HG03354 (cell line): ENCODE results near the gene OR11A1.

Experiments used
- ATAC-seq: cut with Tn5 transposase; IDR thresholded peaks from one replicate; pipeline ENCODE4 v1.9.1; 2021; ENCODE audit warnings: mild to moderate bottlenecking; ENCODE audit not compliant: unreplicated experiment, poor library complexity, severe bottlenecking

OR11A1 gene

DNA sequence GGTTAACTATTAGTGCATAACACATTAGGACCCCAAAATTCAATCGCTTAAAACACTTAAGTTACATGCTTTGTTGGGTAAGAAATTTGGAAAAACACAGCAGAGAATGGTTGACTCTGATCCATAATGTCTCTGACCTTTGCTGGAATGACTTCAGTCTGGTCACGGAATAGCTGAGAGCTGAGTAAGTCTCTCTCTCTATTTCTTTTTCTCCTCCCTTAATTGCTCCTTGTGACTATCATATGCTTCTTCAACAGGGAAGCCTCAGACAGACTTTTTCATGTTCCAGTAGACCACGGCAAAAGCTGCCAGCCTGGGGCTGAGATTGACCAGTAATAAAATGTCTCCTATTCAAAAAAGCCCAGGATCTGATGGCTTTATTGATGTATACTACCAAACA is 37.4 kb downstream of the OR11A1 start:
- ATAC-seq, result no peak

DNA sequence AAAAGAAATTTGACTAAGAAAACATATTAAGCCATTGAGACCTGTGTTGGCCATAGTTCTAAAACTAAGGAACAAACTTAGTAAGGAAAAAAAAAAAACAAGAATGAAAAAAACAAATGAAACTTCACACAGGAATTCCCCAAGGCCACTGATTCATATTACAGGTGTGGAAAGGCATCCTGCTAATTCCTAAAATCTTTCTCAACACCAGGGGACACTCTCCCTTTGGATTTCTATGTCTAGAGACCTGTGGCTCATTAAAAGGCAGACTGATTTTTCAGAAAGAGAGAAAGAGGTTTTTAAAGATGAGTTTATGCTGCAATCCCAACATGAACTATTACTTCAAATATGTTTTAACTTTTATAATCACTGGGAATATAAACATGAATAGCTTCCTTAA is 42.3 kb downstream of the OR11A1 start, which contains the start of gene OR12D1:
Gene OR12D1 (plus strand): TSS at position 341 of the 400 bp plus-strand sequence.
- no peak for ATAC-seq

DNA sequence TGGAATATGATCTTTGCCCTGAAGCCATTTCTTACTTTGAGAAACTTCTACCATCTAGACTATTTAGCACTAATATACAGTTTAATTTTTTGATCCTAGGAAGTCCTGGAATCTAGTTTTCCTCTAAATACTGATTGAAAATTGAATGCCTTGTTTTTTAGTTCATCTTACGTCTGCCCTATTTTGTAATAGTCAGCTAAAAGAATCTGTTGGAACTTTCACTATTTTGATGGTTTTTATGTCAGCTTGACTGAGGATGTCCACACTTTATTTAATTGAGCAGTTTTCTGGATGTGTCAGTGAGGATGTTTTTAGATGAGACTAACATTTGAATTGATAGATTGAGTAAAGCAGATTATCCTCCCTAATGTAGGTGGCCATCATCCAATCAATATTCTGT is 53.1 kb downstream of the OR11A1 start:
- ATAC-seq, result no peak

DNA sequence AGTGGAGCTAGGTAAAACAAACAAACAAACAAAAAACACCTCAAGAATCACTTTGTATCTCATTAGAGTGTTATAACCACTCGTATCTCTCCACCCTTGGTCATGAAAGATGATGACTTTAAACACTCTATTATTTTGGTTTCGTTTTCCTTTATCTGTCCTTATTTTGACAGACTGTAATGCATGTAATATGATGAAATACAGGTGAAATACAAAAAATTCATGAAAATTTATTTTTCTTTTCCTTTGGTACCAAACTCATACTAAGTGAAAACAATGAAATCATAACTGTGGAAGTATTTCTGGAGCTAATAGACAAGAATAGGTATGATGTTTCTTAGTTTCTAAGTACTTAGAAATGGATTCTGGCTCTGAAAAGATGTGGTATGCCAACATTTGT is 57.3 kb downstream of the OR11A1 start:
- ATAC-seq, result no peak

DNA sequence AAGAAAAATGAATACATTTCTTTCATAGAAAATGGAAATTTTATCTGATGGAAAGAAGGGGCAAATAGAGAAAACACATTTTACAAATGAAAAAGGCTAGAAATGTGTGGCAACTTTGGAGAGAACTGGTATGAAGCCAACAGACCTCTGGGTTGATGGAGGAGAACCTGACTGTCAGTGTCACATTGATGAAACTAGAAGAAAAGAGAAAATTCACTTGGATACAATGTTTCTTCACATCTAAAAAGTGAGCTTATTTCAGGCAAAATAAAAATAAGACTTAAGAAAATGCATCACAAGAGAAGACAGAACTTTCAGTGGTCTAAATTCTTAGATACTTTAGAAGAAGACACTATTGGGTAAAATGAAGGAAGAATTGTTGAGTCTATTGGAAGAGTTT is 61.5 kb downstream of the OR11A1 start, which contains the start of gene OR12D2:
Gene OR12D2 (plus strand): TSS at position 301 of the 400 bp plus-strand sequence. CDS start 1,069 bp downstream, outside the sequence.
- no peak for ATAC-seq

DNA sequence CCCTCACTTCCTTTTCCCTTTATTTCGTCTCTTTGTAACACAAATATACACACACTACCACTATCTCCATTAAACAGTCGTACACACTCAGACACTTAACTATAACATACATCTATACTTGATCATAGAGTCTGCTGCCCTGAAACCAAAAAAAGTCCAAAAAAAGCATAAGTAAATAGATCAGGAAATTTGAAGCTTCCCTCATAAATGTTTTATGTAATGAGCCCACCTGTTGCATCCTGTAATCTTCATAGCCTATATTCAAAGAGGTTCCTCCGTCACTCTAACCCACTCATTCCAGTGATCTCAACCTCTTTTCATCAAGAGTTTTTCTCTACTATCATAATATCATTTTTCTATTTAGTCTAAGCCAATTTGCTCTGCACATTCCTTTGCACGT is 68.3 kb downstream of the OR11A1 start:
- ATAC-seq, result no peak

DNA sequence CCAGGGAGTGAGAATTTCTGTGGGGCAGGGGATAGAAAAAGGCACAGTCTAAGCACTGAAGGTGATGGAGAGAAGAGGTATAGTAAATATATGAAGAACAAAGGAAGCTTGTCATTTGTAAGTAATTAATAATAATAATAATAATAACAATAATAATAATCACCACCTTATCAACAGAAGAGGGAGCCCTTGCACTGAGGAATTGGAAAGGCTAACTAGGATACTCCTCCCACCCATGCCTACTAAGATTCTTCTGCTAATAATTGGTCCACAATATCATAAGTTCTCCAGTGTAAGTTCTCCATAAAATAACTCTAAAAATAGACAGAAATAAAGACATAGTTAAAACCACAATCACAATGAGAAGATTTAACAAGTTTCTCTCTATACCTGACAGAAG is 80.9 kb downstream of the OR11A1 start:
- ATAC-seq, result no peak
